PC-3 (cell line): ENCODE data around the gene VWA7.

Source experiments
- CTCF ChIP-seq: fragments of 300-600 bp; sonication (generic); conservative IDR thresholded peaks from 2 replicates; pipeline ENCODE4 v1.5.1; 2017; ENCODE audit warnings: antibody characterized with exemption, low read depth, mild to moderate bottlenecking, low read length
- EZH2 ChIP-seq: fragments of 300-600 bp; sonication (generic); IDR thresholded peaks from one replicate; pipeline ENCODE4 v1.6.1; 2017; ENCODE audit warnings: antibody characterized with exemption, mild to moderate bottlenecking, low read length; ENCODE audit not compliant: unreplicated experiment

- TF ChIP-seq CTCF (no peak), EZH2 (no peak)
These were observed 17.9 kb upstream of the VWA7 start for GRCh38 chr6:31794866-31795615.
